GM19372 (cell line): ENCODE measurements around the gene PRKCG.

Experiments
- ATAC-seq: cut with Tn5 transposase; IDR thresholded peaks from one replicate; pipeline ENCODE4 v1.9.1; 2021; ENCODE audit warnings: mild to moderate bottlenecking, low read depth, moderate library complexity; ENCODE audit not compliant: unreplicated experiment

PRKCG gene

GRCh38 chr19:53871454-53871853 is 10.5 kb upstream of the PRKCG start:
- no peak for ATAC-seq

GRCh38 chr19:53872762-53873161 is 9.2 kb upstream of the PRKCG start:
- ATAC-seq = no peak

- no peak for ATAC-seq
Observed at GRCh38 chr19:53873773-53874605, 8.0 kb upstream of the PRKCG start.

GRCh38 chr19:53874606-53874990 is 7.4 kb upstream of the PRKCG start:
- no peak for ATAC-seq

GRCh38 chr19:53875602-53876325 is 6.2 kb upstream of the PRKCG start:
- ATAC-seq = no peak

GRCh38 chr19:53876651-53877224 is 5.3 kb upstream of the PRKCG start:
- ATAC-seq = no peak

- ATAC-seq = no peak
Observed at GRCh38 chr19:53877361-53877766, 4.6 kb upstream of the PRKCG start.

GRCh38 chr19:53878776-53879139 is 3.2 kb upstream of the PRKCG start:
- no peak for ATAC-seq

- ATAC-seq = no peak
Observed at GRCh38 chr19:53879140-53880081, 2.6 kb upstream of the PRKCG start.

GRCh38 chr19:53880711-53881481 is 1.1 kb upstream of the PRKCG start:
- no peak for ATAC-seq

- no peak for ATAC-seq
Observed at GRCh38 chr19:53882391-53883050, 524 bp downstream of the PRKCG start.

- ATAC-seq = no peak
Observed at GRCh38 chr19:53883231-53883661, 1.2 kb downstream of the PRKCG start.

GRCh38 chr19:53883741-53884140 is 1.7 kb downstream of the PRKCG start:
- no peak for ATAC-seq

- no peak for ATAC-seq
Observed at GRCh38 chr19:53884256-53884655, 2.3 kb downstream of the PRKCG start.

- no peak for ATAC-seq
Observed at GRCh38 chr19:53885036-53885435, 3.0 kb downstream of the PRKCG start.

GRCh38 chr19:53892301-53892980 is 10.4 kb downstream of the PRKCG start:
- no peak for ATAC-seq

- ATAC-seq = no peak
Observed at GRCh38 chr19:53892981-53893325, 11.0 kb downstream of the PRKCG start.

- ATAC-seq = no peak
Observed at GRCh38 chr19:53894707-53895106, 12.7 kb downstream of the PRKCG start.

- ATAC-seq = no peak
Observed at GRCh38 chr19:53896682-53897081, 14.7 kb downstream of the PRKCG start.
